Mesenchymal stem cell (in vitro differentiated cells and primary cell): ENCODE measurements around the gene ERCC6L2.
A peak's percentile ranks its signal among the peaks of the same experiment; 100 is the strongest.

Experiments
- DNase-seq: peaks from one replicate; pipeline ENCODE4 v3.0.0-alpha.2; 2013
- H2AFZ ChIP-seq: one replicate; pipeline ENCODE4 v1.6.1; 2013; ENCODE audit warnings: low read depth, mild to moderate bottlenecking, control low read depth, inconsistent platforms, low read length, moderate library complexity
- H2AK5ac ChIP-seq: 2 replicates; pipeline ENCODE4 v1.6.1; 2013; ENCODE audit warnings: low read length, moderate library complexity, mild to moderate bottlenecking, inconsistent platforms; ENCODE audit not compliant: severe bottlenecking
- H2BK120ac ChIP-seq: one replicate; pipeline ENCODE4 v1.6.1; 2013; ENCODE audit warnings: low read depth, mild to moderate bottlenecking, inconsistent platforms, low read length, moderate library complexity
- H2BK12ac ChIP-seq, 2 experiments: one replicate each; pipeline ENCODE4 v1.6.1; 2013; ENCODE audit warnings: inconsistent platforms in 2 of 2, low read length in 2 of 2, mild to moderate bottlenecking in 2 of 2, moderate library complexity in 2 of 2, control low read depth in 1 of 2
- H2BK15ac ChIP-seq: one replicate; pipeline ENCODE4 v1.6.1; 2013; ENCODE audit warnings: mild to moderate bottlenecking, low read depth, inconsistent platforms; ENCODE audit not compliant: poor library complexity, severe bottlenecking
- H2BK5ac ChIP-seq: 2 replicates; pipeline ENCODE4 v1.6.1; 2013; ENCODE audit warnings: low read depth, mild to moderate bottlenecking, low read length, control low read depth, inconsistent platforms; ENCODE audit not compliant: poor library complexity, severe bottlenecking
- H3K14ac ChIP-seq, 2 experiments: one replicate each; pipeline ENCODE4 v1.6.1; 2013; ENCODE audit warnings: inconsistent platforms in 2 of 2, low read length in 2 of 2, control low read depth in 1 of 2, mild to moderate bottlenecking in 1 of 2, moderate library complexity in 1 of 2
- H3K18ac ChIP-seq, 2 experiments: one replicate each; pipeline ENCODE4 v1.6.1; 2013; ENCODE audit warnings: inconsistent platforms in 2 of 2, low read length in 2 of 2, control low read depth in 1 of 2, low read depth in 1 of 2, mild to moderate bottlenecking in 1 of 2
- H3K23ac ChIP-seq, 2 experiments: one replicate each; pipeline ENCODE4 v1.6.1; 2013; ENCODE audit warnings: inconsistent platforms in 2 of 2, low read length in 2 of 2, mild to moderate bottlenecking in 2 of 2, moderate library complexity in 2 of 2, control low read depth in 1 of 2
- H3K27ac ChIP-seq: 2 replicates; pipeline ENCODE4 v1.5.1; 2013; ENCODE audit warnings: mild to moderate bottlenecking, moderate library complexity, low read length, control low read depth, inconsistent platforms; ENCODE audit not compliant: poor library complexity, severe bottlenecking
- H3K27me3 ChIP-seq, 2 experiments: 2 replicates each; pipeline versions ENCODE4 v1.6.1 to v1.7.0; 2013; ENCODE audit warnings: low read length in 2 of 2, mild to moderate bottlenecking in 2 of 2, moderate library complexity in 2 of 2, control low read depth in 1 of 2, inconsistent platforms in 1 of 2; ENCODE audit not compliant: control insufficient read depth in 1 of 2, insufficient read depth in 1 of 2
- H3K36me3 ChIP-seq, 2 experiments: 2 replicates each; pipeline versions ENCODE4 v1.6.1 to v1.7.0; 2013; ENCODE audit warnings: low read length in 2 of 2, control low read depth in 1 of 2, inconsistent platforms in 1 of 2, low read depth in 1 of 2, mild to moderate bottlenecking in 1 of 2; ENCODE audit not compliant: insufficient read depth in 2 of 2, control insufficient read depth in 1 of 2
- H3K4ac ChIP-seq, 2 experiments: one replicate each; pipeline ENCODE4 v1.6.1; 2013; ENCODE audit warnings: inconsistent platforms in 2 of 2, low read length in 2 of 2, mild to moderate bottlenecking in 2 of 2, moderate library complexity in 2 of 2, control low read depth in 1 of 2, low read depth in 1 of 2
- H3K4me1 ChIP-seq: 2 replicates; pipeline ENCODE4 v1.6.1; 2013; ENCODE audit warnings: low read depth, low read length, control low read depth; ENCODE audit not compliant: control insufficient read depth, insufficient read depth
- H3K4me2 ChIP-seq: 2 replicates; pipeline ENCODE4 v1.6.1; 2013; ENCODE audit warnings: low read length, mild to moderate bottlenecking, inconsistent platforms; ENCODE audit not compliant: poor library complexity, severe bottlenecking
- H3K4me3 ChIP-seq, 2 experiments: 2 replicates each; pipeline versions ENCODE4 v1.5.1 to v1.7.0; 2013; ENCODE audit warnings: low read length in 2 of 2, mild to moderate bottlenecking in 2 of 2, control low read depth in 1 of 2, low read depth in 1 of 2; ENCODE audit not compliant: insufficient read depth in 1 of 2
- H3K79me1 ChIP-seq: replicated peaks from 2 replicates; pipeline ENCODE4 v1.6.1; 2013; ENCODE audit warnings: mild to moderate bottlenecking, control low read depth, low read length, inconsistent platforms; ENCODE audit not compliant: poor library complexity, severe bottlenecking
- H3K9ac ChIP-seq: 2 replicates; pipeline ENCODE4 v1.7.0; 2013; ENCODE audit warnings: mild to moderate bottlenecking, low read length, moderate library complexity
- H3K9me3 ChIP-seq: 2 replicates; pipeline ENCODE4 v1.7.0; 2013; ENCODE audit warnings: mild to moderate bottlenecking, low read length; ENCODE audit not compliant: control insufficient read depth
- H4K8ac ChIP-seq: one replicate; pipeline ENCODE4 v1.6.1; 2013; ENCODE audit warnings: inconsistent platforms, mild to moderate bottlenecking, low read length, moderate library complexity
- H4K91ac ChIP-seq: one replicate; pipeline ENCODE4 v1.6.1; 2013; ENCODE audit warnings: mild to moderate bottlenecking, low read length, inconsistent platforms
- WGBS: methylation state at CpG from one replicate; pipeline ENCODE4 v1.1.7; 2013; ENCODE audit warnings: mixed read lengths; 5-methylcytosine and 5-hydroxymethylcytosine counted together

The ERCC6L2 gene

GRCh38 chr9:95979446-95979845, 104.0 kb downstream of the ERCC6L2 start:
- Histone ChIP-seq H3K4ac (no peak overlapping the region), H4K8ac (no peak overlapping the region), H2BK12ac (no peak overlapping the region), H3K23ac (no peak overlapping the region), H2BK5ac (no peak overlapping the region), H2AFZ (no peak overlapping the region), H3K9me3 (no peaks in the 10 kb centered on the region), H2BK15ac (no peak overlapping the region), H3K79me1 (peaks cover 1% of the 10 kb centered on the region), H3K27ac (no peak overlapping the region), H3K27me3 (no peaks in the 10 kb centered on the region), H3K18ac (no peak overlapping the region), H3K14ac (no peak overlapping the region), H3K4me3 (no peak overlapping the region), H2AK5ac (no peak overlapping the region), H2BK120ac (no peak overlapping the region), H3K4me1 (no peaks in the 10 kb centered on the region), H3K9ac (no peak overlapping the region), H3K36me3 (peaks cover 0 to 25% of the 10 kb centered on the region in 2 experiments), H3K4me2 (no peak overlapping the region), H4K91ac (no peak overlapping the region)
- DNase-seq: no peak
- 100% methylated on average over 3 of the region's 4 CpGs for WGBS

- Histone ChIP-seq H3K23ac (no peak overlapping the region), H3K27me3 (no peaks in the 10 kb centered on the region), H2AK5ac (no peak overlapping the region), H2BK5ac (no peak overlapping the region), H3K36me3 (peaks cover 0 to 34% of the 10 kb centered on the region in 2 experiments), H3K18ac (no peak overlapping the region), H3K4ac (no peak overlapping the region), H3K9me3 (no peaks in the 10 kb centered on the region), H3K4me1 (no peaks in the 10 kb centered on the region), H3K9ac (no peak overlapping the region), H3K79me1 (peaks cover 1% of the 10 kb centered on the region), H3K4me2 (no peak overlapping the region), H3K14ac (no peak overlapping the region), H2BK120ac (no peak overlapping the region), H4K8ac (no peak overlapping the region), H2BK12ac (no peak overlapping the region), H4K91ac (no peak overlapping the region), H3K4me3 (no peak overlapping the region), H2BK15ac (no peak overlapping the region), H2AFZ (no peak overlapping the region), H3K27ac (no peak overlapping the region)
- no peak for DNase-seq
- 100% methylated on average over 2 of the region's 8 CpGs for WGBS
These were observed 105.0 kb downstream of the ERCC6L2 start for GRCh38 chr9:95980262-95981125.

GRCh38 chr9:95981761-95982390, 106.4 kb downstream of the ERCC6L2 start:
- Histone ChIP-seq H3K14ac (no peak overlapping the region), H3K79me1 (peaks cover 1% of the 10 kb centered on the region), H3K9me3 (no peaks in the 10 kb centered on the region), H3K4ac (no peak overlapping the region), H3K36me3 (peaks cover 0 to 42% of the 10 kb centered on the region in 2 experiments), H3K4me2 (no peak overlapping the region), H4K91ac (no peak overlapping the region), H3K18ac (no peak overlapping the region), H2BK12ac (no peak overlapping the region), H2BK15ac (no peak overlapping the region), H3K27me3 (no peaks in the 10 kb centered on the region), H3K23ac (no peak overlapping the region), H3K4me3 (no peak overlapping the region), H2BK120ac (no peak overlapping the region), H2AK5ac (no peak overlapping the region), H3K9ac (no peak overlapping the region), H3K27ac (no peak overlapping the region), H4K8ac (no peak overlapping the region), H2AFZ (no peak overlapping the region), H2BK5ac (no peak overlapping the region), H3K4me1 (no peaks in the 10 kb centered on the region)
- no peak for DNase-seq
- 79% methylated on average over 4 of the region's 5 CpGs for WGBS

DNA sequence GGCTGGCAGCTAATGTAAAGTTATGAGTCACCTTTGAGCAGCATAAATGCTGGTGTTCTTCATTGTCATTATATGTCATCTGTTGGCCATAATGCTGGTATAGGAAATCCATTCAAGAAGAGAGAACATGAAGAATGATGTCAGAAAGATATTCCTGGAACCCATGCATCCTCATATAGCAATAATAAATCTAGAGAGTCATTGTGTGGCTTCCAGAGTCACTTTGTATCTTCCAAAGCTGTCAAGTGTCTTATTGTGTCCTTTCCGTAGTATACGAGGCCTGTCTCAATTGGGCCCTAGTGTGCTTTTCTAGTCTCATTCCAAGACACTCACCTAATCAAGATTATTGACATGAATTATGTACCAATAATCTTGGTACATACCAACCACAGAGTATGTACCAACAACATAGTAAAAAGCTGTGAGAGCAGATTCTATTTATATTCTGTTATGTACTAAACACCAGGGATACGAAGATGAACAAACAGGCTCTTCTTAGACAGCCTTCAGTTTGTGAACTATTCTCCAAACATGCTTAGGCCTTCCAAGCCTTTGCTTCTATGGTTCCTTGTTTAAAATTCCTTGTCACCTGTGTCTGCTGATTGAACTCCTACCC, 110.1 kb downstream of the ERCC6L2 start:
- H2BK15ac ChIP-seq: no peak overlapping the region
- no peak overlapping the region for H4K8ac ChIP-seq

More for the DNA sequence above, 110.1 kb downstream of the ERCC6L2 start:
- no peak overlapping the region for H2AFZ ChIP-seq
- no peak overlapping the region for H3K27ac ChIP-seq
- H3K23ac ChIP-seq: no peak overlapping the region
- H4K91ac ChIP-seq: no peak overlapping the region
- H3K14ac ChIP-seq: no peak overlapping the region
- H2BK120ac ChIP-seq: no peak overlapping the region
- no peak overlapping the region for H3K4me3 ChIP-seq
- no peaks in the 10 kb centered on the region for H3K79me1 ChIP-seq
- no peak overlapping the region for H2BK12ac ChIP-seq
- no peaks in the 10 kb centered on the region for H3K4me1 ChIP-seq
- peak; percentile 22 for DNase-seq
- H3K36me3 ChIP-seq: peaks cover 8 to 31% of the 10 kb centered on the region in 2 experiments
- no peaks in the 10 kb centered on the region for H3K9me3 ChIP-seq
- H3K18ac ChIP-seq: no peak overlapping the region
- no peak overlapping the region for H3K4ac ChIP-seq
- no peak overlapping the region for H3K4me2 ChIP-seq
- H3K27me3 ChIP-seq: no peaks in the 10 kb centered on the region
- H3K9ac ChIP-seq: no peak overlapping the region
- no peak overlapping the region for H2AK5ac ChIP-seq
- 92% methylated on average over 3 of the region's 3 CpGs for WGBS
- no peak overlapping the region for H2BK5ac ChIP-seq
